GM10266 (cell line): Measurements from ENCODE around the gene CD83.

Source experiments
- DNase-seq: peaks from one replicate; pipeline ENCODE4 v3.0.0; 2012; ENCODE audit errors: extremely low spot score
- TF ChIP-seq, protein P1 (sequence below): IDR thresholded peaks from 2 replicates; pipeline ENCODE4 v1.5.1; 2012; ENCODE audit warnings: mild to moderate bottlenecking, low read depth; ENCODE audit not compliant: control insufficient read depth, insufficient read depth; ENCODE audit errors: missing control alignments

CD83 gene

DNA sequence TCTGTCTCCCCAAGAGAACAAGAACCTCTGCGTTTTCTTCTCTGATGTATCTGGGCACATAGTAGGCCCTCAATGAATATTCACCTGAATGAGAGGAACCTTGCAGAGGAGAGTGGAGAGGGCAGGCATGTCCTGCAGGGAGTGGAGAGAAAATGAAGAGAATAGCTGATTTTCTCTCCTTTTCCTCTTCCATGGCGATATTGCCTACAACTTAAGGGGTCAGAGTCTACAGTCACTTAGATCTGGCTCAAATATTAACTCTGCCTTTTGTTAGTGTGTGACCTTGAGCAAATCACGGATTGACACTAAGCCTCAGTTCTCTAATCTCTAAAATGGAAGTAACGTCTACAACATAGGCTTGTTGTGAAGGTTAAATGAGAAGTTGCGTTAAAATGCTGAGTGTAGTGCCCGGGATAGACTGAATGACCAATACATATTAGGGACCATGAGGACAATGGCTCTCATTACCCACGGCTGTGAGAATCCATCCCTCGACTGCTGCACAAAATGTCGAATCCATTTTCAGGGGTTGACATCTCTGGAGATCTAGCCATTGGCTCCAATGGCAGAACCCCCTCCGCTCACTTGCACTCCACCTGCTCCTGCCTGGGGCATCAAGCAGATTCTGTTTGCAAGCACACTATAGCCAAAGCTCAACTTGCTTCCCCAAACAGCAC, 14.8 kb downstream of the CD83 start:
- TF ChIP-seq, protein P1, sequence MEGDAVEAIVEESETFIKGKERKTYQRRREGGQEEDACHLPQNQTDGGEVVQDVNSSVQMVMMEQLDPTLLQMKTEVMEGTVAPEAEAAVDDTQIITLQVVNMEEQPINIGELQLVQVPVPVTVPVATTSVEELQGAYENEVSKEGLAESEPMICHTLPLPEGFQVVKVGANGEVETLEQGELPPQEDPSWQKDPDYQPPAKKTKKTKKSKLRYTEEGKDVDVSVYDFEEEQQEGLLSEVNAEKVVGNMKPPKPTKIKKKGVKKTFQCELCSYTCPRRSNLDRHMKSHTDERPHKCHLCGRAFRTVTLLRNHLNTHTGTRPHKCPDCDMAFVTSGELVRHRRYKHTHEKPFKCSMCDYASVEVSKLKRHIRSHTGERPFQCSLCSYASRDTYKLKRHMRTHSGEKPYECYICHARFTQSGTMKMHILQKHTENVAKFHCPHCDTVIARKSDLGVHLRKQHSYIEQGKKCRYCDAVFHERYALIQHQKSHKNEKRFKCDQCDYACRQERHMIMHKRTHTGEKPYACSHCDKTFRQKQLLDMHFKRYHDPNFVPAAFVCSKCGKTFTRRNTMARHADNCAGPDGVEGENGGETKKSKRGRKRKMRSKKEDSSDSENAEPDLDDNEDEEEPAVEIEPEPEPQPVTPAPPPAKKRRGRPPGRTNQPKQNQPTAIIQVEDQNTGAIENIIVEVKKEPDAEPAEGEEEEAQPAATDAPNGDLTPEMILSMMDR: no peak
- DNase-seq: no peak

GRCh38 chr6:14132921-14133275, 15.3 kb downstream of the CD83 start:
- DNase-seq: no peak
- TF ChIP-seq, protein P1: no peak

- TF ChIP-seq, protein P1: no peak
- DNase-seq: no peak
Measured at GRCh38 chr6:14134211-14134910, 16.8 kb downstream of the CD83 start.

DNA sequence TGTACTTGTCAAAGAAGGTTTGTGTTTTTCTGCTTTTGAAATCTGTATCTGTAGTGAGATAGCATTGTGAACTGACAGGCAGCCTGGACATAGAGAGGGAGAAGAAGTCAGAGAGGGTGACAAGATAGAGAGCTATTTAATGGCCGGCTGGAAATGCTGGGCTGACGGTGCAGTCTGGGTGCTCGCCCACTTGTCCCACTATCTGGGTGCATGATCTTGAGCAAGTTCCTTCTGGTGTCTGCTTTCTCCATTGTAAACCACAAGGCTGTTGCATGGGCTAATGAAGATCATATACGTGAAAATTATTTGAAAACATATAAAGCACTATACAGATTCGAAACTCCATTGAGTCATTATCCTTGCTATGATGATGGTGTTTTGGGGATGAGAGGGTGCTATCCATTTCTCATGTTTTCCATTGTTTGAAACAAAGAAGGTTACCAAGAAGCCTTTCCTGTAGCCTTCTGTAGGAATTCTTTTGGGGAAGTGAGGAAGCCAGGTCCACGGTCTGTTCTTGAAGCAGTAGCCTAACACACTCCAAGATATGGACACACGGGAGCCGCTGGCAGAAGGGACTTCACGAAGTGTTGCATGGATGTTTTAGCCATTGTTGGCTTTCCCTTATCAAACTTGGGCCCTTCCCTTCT, 18.4 kb downstream of the CD83 start:
- DNase-seq: no peak
- TF ChIP-seq, protein P1: no peak

- TF ChIP-seq, protein P1: no peak
Measured at GRCh38 chr6:14138701-14139215, 21.2 kb downstream of the CD83 start.

DNA sequence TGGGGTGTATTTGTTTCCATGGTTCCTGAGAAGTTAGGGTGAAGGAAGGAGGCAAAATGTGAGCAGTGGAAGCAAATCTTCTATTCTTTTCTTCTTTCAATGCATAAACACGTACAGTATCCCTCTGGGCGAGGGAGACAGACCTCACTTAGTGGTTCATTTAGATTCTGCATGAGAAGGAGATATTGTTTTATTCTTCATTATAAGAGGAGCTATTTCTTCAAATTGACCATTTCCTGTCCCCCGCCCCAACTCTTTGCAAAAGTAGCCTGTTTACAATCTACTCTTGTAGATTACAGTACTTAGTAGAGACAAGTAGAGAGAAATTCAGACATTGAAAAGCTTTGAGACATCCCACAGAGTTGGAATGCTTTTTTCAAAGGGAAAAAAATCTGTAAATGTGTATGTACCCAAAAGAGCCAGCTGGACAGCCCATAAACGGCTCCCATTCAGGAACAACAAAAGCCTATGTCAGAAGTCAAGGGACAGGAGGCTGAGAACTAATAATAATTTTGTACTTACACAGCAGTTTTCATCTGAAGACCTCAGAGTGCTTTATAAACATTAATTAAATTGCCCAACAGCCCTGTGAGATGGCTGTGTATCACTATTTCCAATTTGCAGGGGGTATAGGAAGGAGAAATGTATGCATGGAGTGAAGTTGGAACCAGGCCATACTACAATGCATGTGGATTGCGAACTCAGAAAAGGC, 23.9 kb downstream of the CD83 start:
- no peak for DNase-seq
- TF ChIP-seq, protein P1: no peak

More at GRCh38 chr6:14138701-14139215, 21.2 kb downstream of the CD83 start:
- DNase-seq: no peak
